Astrocyte (in vitro differentiated cells and primary cell): ENCODE data around the gene SLC25A29. TPM values are rescaled to one million over a fixed set of nuclear protein-coding genes. Genes with fewer than 3 reads are reported as not detected.

ENCODE experiments used
- DNase-seq: peaks from one replicate; pipeline ENCODE4 v3.0.0-alpha.2; 2010; ENCODE audit warnings: low read depth
- FAIRE-seq: peaks from 2 replicates; lab custom pipeline; 2011; peaks lifted over from hg19 to GRCh38; lab: Jason Lieb, UNC
- H2AFZ ChIP-seq: 2 replicates; pipeline ENCODE4 v1.6.0; 2012; ENCODE audit warnings: low read depth, low read length, inconsistent platforms
- H3K27ac ChIP-seq: 2 replicates; pipeline ENCODE4 v1.5.1; 2011; ENCODE audit warnings: low read depth, low read length, inconsistent platforms
- H3K27me3 ChIP-seq: 2 replicates; pipeline ENCODE4 v1.6.0; 2011; ENCODE audit warnings: low read length, inconsistent platforms; ENCODE audit not compliant: insufficient read depth
- H3K36me3 ChIP-seq: 2 replicates; pipeline ENCODE4 v1.5.1; 2011; ENCODE audit warnings: low read length, inconsistent platforms; ENCODE audit not compliant: insufficient read depth
- H3K4me1 ChIP-seq: 2 replicates; pipeline ENCODE4 v1.5.1; 2011; ENCODE audit warnings: low read length, inconsistent platforms; ENCODE audit not compliant: insufficient read depth
- H3K4me2 ChIP-seq: 2 replicates; pipeline ENCODE4 v1.6.0; 2012; ENCODE audit warnings: low read length, inconsistent platforms
- H3K4me3 ChIP-seq: 2 replicates; pipeline ENCODE4 v1.5.1; 2011; ENCODE audit warnings: low read depth, mild to moderate bottlenecking, low read length, inconsistent platforms; ENCODE audit not compliant: insufficient read depth
- H3K79me2 ChIP-seq: 2 replicates; pipeline ENCODE4 v1.6.0; 2012; ENCODE audit warnings: mild to moderate bottlenecking, low read length, inconsistent platforms; ENCODE audit not compliant: insufficient read depth
- H3K9ac ChIP-seq: 2 replicates; pipeline ENCODE4 v1.6.0; 2012; ENCODE audit warnings: mild to moderate bottlenecking, low read length, inconsistent platforms
- H3K9me3 ChIP-seq: 2 replicates; pipeline ENCODE4 v1.5.1; 2012; ENCODE audit warnings: low read depth, mild to moderate bottlenecking, low read length, inconsistent platforms; ENCODE audit not compliant: insufficient read depth
- H4K20me1 ChIP-seq: 2 replicates; pipeline ENCODE4 v1.6.0; 2012; ENCODE audit warnings: low read length, inconsistent platforms; ENCODE audit not compliant: insufficient read depth
- H3K27ac Mint-ChIP-seq: one replicate; pipeline ENCODE4 v1.8.0; 2021; ENCODE audit warnings: mild to moderate bottlenecking, mixed read lengths; ENCODE audit not compliant: unreplicated experiment
- H3K27me3 Mint-ChIP-seq: one replicate; pipeline ENCODE4 v1.8.0; 2021; ENCODE audit warnings: low read depth, mixed read lengths; ENCODE audit not compliant: unreplicated experiment
- H3K36me3 Mint-ChIP-seq: one replicate; pipeline ENCODE4 v1.8.0; 2021; ENCODE audit warnings: low read depth, mixed read lengths; ENCODE audit not compliant: unreplicated experiment
- H3K4me1 Mint-ChIP-seq: one replicate; pipeline ENCODE4 v1.8.0; 2021; ENCODE audit warnings: low read depth, mixed read lengths; ENCODE audit not compliant: unreplicated experiment
- H3K4me3 Mint-ChIP-seq: one replicate; pipeline ENCODE4 v1.8.0; 2021; ENCODE audit warnings: mild to moderate bottlenecking, moderate library complexity, mixed read lengths; ENCODE audit not compliant: unreplicated experiment
- H3K9me3 Mint-ChIP-seq: one replicate; pipeline ENCODE4 v1.8.0; 2021; ENCODE audit warnings: mild to moderate bottlenecking, mixed read lengths; ENCODE audit not compliant: unreplicated experiment
- CTCF ChIP-seq: IDR thresholded peaks from 2 replicates; pipeline ENCODE4 v1.5.1; 2011; ENCODE audit warnings: low read depth, mild to moderate bottlenecking, inconsistent platforms, low read length, moderate library complexity; ENCODE audit not compliant: insufficient read depth
- EZH2 ChIP-seq: IDR thresholded peaks from 2 replicates; pipeline ENCODE4 v1.6.1; 2012; ENCODE audit warnings: mild to moderate bottlenecking, low read length, inconsistent platforms; ENCODE audit not compliant: insufficient read depth
- total RNA-seq: library from RNA; stranded (reverse); gene quantifications from 2 replicates; pipeline ENCODE4 v1.2.1, GENCODE V29; 2021

The SLC25A29 gene
- total RNA-seq, 1 donor from 2014 or later, result 30.2 TPM

GRCh38 chr14:100267990-100268389 is 38.3 kb downstream of the SLC25A29 start:
- no peaks in the 10 kb centered on the region for H3K27me3 Mint-ChIP-seq
- Histone ChIP-seq H3K9ac (no peak overlapping the region), H3K27ac (no peak overlapping the region), H3K4me2 (no peak overlapping the region), H2AFZ (no peak overlapping the region), H3K79me2 (peaks cover 88% of the 10 kb centered on the region), H3K9me3 (no peaks in the 10 kb centered on the region), H4K20me1 (peaks cover 83% of the 10 kb centered on the region), H3K27me3 (no peaks in the 10 kb centered on the region), H3K4me3 (no peak overlapping the region), H3K36me3 (no peaks in the 10 kb centered on the region), H3K4me1 (no peaks in the 10 kb centered on the region)
- no peak for TF ChIP-seq EZH2
- TF ChIP-seq CTCF, result no peak
- no peak for FAIRE-seq
- DNase-seq, result no peak
- no peak overlapping the region for H3K4me3 Mint-ChIP-seq
- H3K4me1 Mint-ChIP-seq, result peaks cover 12% of the 10 kb centered on the region
- H3K27ac Mint-ChIP-seq, result no peak overlapping the region
- H3K36me3 Mint-ChIP-seq, result peaks cover 23% of the 10 kb centered on the region
- H3K9me3 Mint-ChIP-seq, result no peaks in the 10 kb centered on the region

GRCh38 chr14:100263141-100263540 is 43.1 kb downstream of the SLC25A29 start:
- Histone ChIP-seq H3K9me3 (no peaks in the 10 kb centered on the region), H3K79me2 (peaks cover 97% of the 10 kb centered on the region), H3K27me3 (no peaks in the 10 kb centered on the region), H3K27ac (no peak overlapping the region), H3K4me1 (no peaks in the 10 kb centered on the region), H3K4me2 (no peak overlapping the region), H3K36me3 (no peaks in the 10 kb centered on the region), H2AFZ (no peak overlapping the region), H3K4me3 (no peak overlapping the region), H3K9ac (no peak overlapping the region), H4K20me1 (peaks cover 93% of the 10 kb centered on the region)
- H3K27ac Mint-ChIP-seq, result peak overlapping the region; percentile 38
- peaks cover 22% of the 10 kb centered on the region for H3K4me1 Mint-ChIP-seq
- H3K36me3 Mint-ChIP-seq, result peaks cover 21% of the 10 kb centered on the region
- DNase-seq, result peak; percentile 22
- H3K27me3 Mint-ChIP-seq, result no peaks in the 10 kb centered on the region
- TF ChIP-seq EZH2 (no peak), CTCF (no peak)
- H3K4me3 Mint-ChIP-seq, result no peak overlapping the region
- FAIRE-seq, result no peak
- no peaks in the 10 kb centered on the region for H3K9me3 Mint-ChIP-seq

- H3K4me1 ChIP-seq, result no peaks in the 10 kb centered on the region
- H3K9me3 ChIP-seq, result no peaks in the 10 kb centered on the region
- Mint-ChIP-seq H3K27me3 (no peaks in the 10 kb centered on the region), H3K27ac (no peak overlapping the region), H3K4me1 (peaks cover 22% of the 10 kb centered on the region), H3K36me3 (peaks cover 21% of the 10 kb centered on the region), H3K4me3 (no peak overlapping the region), H3K9me3 (no peaks in the 10 kb centered on the region)
- H3K36me3 ChIP-seq, result no peaks in the 10 kb centered on the region
- DNase-seq, result no peak
- H2AFZ ChIP-seq, result no peak overlapping the region
- peaks cover 97% of the 10 kb centered on the region for H3K79me2 ChIP-seq
- H3K9ac ChIP-seq, result no peak overlapping the region
- no peak overlapping the region for H3K4me2 ChIP-seq
- H3K27ac ChIP-seq, result no peak overlapping the region
- FAIRE-seq, result no peak
- TF ChIP-seq EZH2, result no peak
- no peak for TF ChIP-seq CTCF
- H3K27me3 ChIP-seq, result no peaks in the 10 kb centered on the region
- H4K20me1 ChIP-seq, result peaks cover 93% of the 10 kb centered on the region
- H3K4me3 ChIP-seq, result no peak overlapping the region
Measured at GRCh38 chr14:100262545-100262944, 43.7 kb downstream of the SLC25A29 start.
